ENCODE data around the gene SGCD. TPM values are rescaled to one million over a fixed set of nuclear protein-coding genes. Genes with fewer than 3 reads are reported as not detected.
"Not testable (repeated sequence)": the region's sequence is repeated elsewhere in the genome, so short reads cannot be mapped to it uniquely, and the experiment has no call there.

Gene SGCD
- total RNA-seq, 1 donor from 2014 or later, result 3.9 TPM

DNA sequence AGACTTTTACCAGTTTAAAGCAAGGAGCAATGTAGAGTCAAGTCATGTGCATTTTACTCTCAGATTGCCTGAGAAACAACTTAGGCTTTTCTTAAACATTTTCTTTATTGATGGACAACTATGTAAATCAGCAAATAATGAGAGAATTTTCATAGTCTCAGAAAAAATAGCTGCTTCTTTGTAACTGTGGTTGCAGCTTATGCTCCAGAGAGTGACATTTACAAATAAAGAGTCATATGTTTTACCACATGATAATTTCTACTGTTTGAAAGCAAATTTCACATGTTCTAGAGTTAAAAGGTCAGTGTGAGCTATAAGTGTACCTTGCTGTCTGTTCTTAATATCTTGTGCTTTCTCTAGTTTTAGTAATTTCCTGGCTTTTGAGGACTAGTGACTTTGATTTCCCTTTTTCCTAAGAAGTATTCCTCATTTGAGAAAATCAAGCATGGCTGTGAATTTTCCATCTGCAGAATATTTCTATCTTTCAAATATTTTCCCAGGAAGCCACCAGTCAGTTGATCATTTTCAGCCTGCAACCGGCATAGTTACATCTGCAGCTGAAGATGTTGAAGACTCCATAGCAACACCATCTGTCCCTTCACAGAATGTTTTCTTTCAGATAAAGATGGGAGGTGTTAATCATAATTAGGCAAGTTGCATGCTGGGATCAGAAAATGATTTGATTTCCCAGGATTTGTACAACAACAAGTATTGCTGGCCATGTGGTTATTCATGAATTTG, 229.9 kb downstream of the SGCD start:
- DNase-seq (ENCODE audit: low spot score), result no peak

DNA sequence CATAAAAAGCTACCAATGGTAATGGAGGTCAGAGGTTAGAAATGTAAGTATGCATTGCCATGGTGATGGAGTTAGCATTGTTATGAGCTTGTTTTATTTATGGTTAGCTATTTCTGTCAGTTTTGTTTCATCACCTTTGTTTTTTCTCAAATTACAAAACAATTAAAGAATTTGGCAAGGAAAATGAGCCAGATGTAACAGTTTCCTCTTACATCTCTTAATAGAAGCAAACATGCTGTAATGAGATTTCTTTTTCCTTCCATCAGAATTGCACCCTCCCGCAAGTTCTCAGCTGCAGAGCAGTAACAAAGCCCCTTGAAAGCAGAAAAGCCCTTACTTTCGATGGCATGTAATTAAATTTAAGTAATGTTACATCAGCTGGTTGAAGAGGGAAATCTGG, 233.0 kb downstream of the SGCD start:
- DNase-seq (ENCODE audit: low spot score), result no peak

- DNase-seq (ENCODE audit: low spot score), result no peak
Observed at GRCh38 chr5:156561651-156562050, 234.7 kb downstream of the SGCD start.

DNA sequence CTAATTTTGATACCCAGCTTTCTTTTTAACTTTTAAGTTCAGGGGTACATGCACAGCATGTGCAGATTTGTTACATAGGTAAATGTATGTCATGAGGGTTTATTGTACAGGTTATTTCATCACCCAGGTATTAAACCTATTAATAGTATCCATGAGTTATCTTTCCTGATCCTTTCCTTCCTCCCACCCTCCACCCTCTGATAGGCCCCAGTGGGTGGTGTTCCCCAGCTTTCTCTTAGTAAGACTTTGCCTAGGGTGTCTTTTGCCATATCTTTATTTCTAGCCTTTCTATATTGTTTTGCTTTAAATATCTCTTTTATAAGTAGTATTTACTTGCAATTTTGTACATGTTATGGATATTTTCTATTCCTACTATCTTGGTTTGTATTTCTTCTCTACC, 243.7 kb downstream of the SGCD start:
- no peak for DNase-seq (ENCODE audit: low spot score)

GRCh38 chr5:156581725-156582124, 254.8 kb downstream of the SGCD start:
- DNase-seq (ENCODE audit: low spot score), result no peak

GRCh38 chr5:156582193-156582598, 255.2 kb downstream of the SGCD start:
- DNase-seq (ENCODE audit: low spot score), result no peak

DNA sequence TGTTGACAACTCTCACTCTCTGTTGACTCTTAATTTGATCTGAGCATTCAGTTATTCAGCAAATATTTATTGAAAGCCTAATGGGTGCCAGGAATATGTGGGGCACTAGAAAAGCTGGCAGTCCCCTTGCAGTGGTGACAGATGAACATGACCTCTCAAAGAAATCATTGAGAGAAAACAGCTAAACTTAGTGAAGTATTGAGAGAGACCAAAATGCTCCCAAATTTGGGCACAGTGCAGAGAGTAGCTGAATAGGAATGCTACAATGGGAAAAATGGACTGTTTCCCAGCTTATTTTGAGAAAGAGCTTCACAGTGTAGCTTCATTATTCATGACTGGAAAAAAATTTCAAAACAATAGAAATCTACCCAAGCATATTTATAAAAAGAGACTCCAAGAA, 257.9 kb downstream of the SGCD start:
- no peak for DNase-seq (ENCODE audit: low spot score)

DNA sequence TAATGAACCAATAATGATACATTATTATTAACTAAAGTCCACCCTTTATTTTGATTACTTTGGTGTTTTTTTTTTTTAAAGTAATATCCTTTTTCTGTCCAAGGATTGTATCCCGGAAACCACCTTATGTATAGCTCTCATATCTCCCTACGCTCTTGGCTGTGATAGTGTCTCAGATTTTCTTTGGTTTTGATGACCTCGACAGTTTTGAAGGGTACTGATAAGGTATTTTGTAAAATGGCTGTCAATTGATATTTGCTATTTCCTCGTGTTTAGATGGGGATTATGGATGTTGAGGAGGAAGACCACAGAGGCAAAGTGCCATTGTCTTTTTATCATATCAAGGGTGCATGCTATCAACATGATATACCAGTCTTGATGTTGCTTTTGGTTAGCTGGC, 259.0 kb downstream of the SGCD start:
- DNase-seq (ENCODE audit: low spot score), result no peak

GRCh38 chr5:156587012-156587411, 260.0 kb downstream of the SGCD start:
- no peak for DNase-seq (ENCODE audit: low spot score)

- DNase-seq (ENCODE audit: low spot score), result no peak
Observed at GRCh38 chr5:156588306-156588705, 261.3 kb downstream of the SGCD start.

DNA sequence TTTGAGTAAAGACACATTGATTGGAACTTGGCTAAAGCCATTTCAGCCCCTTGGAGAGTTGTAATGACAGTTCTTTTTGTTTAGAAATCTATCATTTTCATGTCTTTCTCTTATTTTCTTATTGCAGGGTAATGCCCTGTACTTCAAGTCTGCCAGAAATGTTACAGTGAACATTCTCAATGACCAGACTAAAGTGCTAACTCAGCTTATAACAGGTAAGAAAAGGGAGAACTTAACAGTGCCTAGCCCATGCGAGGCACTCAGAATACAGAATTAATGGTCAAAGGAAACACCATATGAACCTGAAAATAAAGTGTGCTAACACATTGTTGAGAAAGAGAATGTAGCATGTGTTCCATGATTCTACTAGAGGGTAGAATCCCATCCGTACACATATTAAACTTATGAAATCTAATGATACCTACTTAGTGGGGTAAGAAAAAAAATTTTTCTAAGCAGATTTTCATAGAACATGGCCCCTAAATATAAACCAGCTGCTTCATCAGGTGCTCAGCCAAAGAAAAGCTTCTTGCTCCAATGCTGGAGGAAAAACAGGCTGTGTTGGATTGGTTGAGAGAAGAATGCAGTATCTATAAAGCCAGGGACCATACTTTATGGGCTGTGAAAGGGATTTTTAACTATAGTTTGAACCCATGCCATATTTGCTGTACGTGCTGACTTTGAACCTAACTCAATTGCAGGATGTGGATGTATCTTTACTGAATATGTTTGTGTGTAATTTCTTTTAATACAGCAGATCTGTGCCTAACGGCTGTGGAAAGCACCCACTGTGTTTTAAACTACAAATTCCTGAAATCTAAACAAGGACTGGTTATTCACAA, 262.4 kb downstream of the SGCD start:
- DNase-seq (ENCODE audit: low spot score), result no peak

DNA sequence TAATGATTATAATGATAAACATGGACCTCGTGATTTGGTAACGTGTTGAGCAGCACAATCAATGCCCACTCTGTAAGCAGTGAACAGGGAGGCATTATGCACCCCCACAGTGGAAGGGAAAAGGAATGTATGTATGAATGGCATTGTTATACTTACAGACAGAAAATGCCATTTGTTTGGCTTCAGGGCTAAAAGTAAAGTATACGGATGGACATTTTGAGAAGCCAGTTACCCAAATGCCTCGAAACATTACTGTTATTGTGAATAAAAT, 262.9 kb downstream of the SGCD start:
- DNase-seq (ENCODE audit: low spot score), result no peak

DNA sequence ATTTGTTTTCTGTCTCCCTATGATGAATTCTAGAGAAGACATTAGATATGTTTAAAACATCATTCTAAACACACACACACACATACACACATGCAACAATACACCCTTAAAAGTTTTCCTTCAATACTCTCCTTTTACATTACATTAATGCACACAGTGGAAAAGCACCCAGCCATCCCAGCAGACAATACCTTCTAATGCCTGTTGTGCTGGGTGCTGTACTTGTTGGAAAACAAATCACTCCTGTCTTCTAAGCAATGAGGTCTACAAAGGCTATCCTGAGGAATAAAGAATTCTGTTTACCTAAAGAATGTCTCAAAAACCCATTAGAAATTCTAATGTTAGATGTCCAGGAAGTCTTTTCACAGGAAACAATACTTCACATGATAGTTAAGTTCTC, 264.0 kb downstream of the SGCD start:
- DNase-seq (ENCODE audit: low spot score), result no peak

DNA sequence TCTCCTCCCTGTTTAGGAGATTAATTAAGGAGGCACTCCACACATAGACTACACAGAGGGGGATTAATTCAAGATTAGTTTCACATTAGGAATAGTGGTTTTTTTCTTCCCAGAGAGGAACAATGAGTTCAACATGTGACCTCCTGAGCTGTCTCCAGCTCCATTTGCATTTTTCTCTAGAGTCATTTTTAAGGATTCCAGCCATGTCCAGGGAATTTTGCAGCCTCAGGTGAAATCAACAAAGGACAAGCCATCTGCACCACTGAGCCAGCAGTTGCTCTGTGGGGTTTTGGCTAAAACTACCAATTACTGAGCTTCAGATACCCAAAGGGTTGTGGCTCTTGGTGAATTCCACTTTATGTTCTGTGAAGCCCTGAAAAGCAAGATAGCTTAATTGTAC, 264.7 kb downstream of the SGCD start:
- no peak for DNase-seq (ENCODE audit: low spot score)

- no peak for DNase-seq (ENCODE audit: low spot score)
Observed at GRCh38 chr5:156593546-156593945, 266.6 kb downstream of the SGCD start.

- no peak for DNase-seq (ENCODE audit: low spot score)
Observed at GRCh38 chr5:156594406-156594805, 267.4 kb downstream of the SGCD start.

GRCh38 chr5:156595132-156595787, 268.3 kb downstream of the SGCD start:
- no peak for DNase-seq (ENCODE audit: low spot score)

- no peak for DNase-seq (ENCODE audit: low spot score)
Observed at GRCh38 chr5:156597276-156597675, 270.3 kb downstream of the SGCD start.

GRCh38 chr5:156598964-156599363, 272.0 kb downstream of the SGCD start:
- no peak for DNase-seq (ENCODE audit: low spot score)

DNA sequence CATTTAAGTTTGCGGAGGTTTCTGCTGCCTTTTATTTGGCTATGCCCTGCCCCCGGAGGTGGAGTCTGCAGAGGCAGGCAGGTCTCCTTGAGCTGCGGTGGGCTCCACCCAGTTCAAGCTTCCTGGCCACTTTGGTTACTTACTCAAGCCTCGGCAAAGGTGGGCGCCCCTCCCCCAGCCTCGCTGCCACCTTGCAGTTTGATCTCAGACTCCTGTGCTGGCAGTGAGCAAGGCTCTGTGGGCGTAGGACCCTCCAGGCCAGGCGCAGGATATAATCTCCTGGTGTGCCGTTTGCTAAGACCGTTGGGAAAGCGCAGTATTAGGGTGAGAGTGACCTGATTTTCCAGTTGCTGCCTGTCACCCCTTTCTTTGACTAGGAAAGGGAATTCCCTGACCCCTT, 283.6 kb downstream of the SGCD start:
- DNase-seq (ENCODE audit: low spot score), result not testable (repeated sequence)

DNA sequence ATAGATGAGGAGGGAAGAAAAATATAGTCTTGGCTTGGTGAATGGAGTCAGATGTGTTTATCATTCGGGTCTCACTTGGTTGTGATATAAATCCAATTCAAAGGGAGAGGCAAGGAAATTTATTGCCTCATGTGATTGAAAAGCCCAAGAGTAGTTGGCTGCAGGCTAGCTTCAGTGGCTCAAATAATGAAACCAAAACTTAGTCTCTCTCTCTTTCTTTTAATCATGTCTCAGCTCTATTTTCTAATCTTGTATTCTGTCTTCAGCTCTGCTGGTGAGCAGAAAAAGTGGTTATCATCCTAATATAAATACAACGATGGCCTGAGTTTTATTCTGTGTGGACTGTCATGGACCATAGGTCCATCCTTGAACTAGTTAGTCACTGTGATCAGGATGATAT, 288.9 kb downstream of the SGCD start:
- DNase-seq (ENCODE audit: low spot score), result no peak

DNA sequence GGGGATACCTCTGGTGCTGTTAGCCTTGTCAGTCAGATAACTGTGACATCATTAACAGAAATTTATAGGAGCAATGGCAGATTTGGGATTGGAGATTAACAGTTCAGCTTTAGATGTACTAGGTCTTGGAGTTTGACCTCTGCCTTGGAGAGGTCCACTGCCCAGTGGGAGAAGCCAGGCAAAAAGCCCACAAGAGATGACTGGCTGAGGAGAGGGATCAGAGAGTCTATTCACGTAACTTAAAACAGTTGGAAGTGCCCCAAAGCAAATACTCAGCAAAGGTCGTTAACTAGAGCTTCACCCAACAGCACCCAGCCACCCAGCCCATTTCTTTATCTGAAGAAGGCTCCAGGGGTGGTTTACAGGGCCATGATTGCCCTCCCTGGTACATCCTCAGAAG, 290.5 kb downstream of the SGCD start:
- DNase-seq (ENCODE audit: low spot score), result no peak

- no peak for DNase-seq (ENCODE audit: low spot score)
Observed at GRCh38 chr5:156618601-156619000, 291.6 kb downstream of the SGCD start.
